ENCODE data around the gene CRCP.

- TF ChIP-seq, protein P1, sequence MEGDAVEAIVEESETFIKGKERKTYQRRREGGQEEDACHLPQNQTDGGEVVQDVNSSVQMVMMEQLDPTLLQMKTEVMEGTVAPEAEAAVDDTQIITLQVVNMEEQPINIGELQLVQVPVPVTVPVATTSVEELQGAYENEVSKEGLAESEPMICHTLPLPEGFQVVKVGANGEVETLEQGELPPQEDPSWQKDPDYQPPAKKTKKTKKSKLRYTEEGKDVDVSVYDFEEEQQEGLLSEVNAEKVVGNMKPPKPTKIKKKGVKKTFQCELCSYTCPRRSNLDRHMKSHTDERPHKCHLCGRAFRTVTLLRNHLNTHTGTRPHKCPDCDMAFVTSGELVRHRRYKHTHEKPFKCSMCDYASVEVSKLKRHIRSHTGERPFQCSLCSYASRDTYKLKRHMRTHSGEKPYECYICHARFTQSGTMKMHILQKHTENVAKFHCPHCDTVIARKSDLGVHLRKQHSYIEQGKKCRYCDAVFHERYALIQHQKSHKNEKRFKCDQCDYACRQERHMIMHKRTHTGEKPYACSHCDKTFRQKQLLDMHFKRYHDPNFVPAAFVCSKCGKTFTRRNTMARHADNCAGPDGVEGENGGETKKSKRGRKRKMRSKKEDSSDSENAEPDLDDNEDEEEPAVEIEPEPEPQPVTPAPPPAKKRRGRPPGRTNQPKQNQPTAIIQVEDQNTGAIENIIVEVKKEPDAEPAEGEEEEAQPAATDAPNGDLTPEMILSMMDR (IDR thresholded peaks at IDR 0.05) = peak in 3 of 6 experiments; percentile 36 to 57 (median 46)
- no peak for TF ChIP-seq POLR2A (IDR thresholded peaks at IDR 0.05)
Observed at GRCh38 chr7:66140924-66141323, 26.3 kb downstream of the CRCP start.

Data from thyroid gland (tissue), 4 donors.